Tibial nerve (tissue), 4 donors: ENCODE results near the gene TNNC1. TPM values are rescaled to one million over a fixed set of nuclear protein-coding genes. Genes with fewer than 3 reads are reported as not detected.
A peak's percentile ranks its signal among the peaks of the same experiment; 100 is the strongest.

ENCODE experiments used
- DNase-seq, 2 donors: peaks; one replicate each; pipeline ENCODE4 v3.0.0-alpha.2; 2019; ENCODE audit warnings: low spot score in 2 of 2
- H3K27ac ChIP-seq, 4 donors: fragments of 200-600 bp; sonication (generic) in 3 of 4; one replicate each; pipeline ENCODE4 v1.5.1; 2017 to 2019; ENCODE audit warnings: mild to moderate bottlenecking in 1 of 4
- H3K27me3 ChIP-seq, 2 donors: fragments of 200-600 bp; sonication (generic) in 1 of 2; one replicate each; pipeline versions ENCODE4 v1.5.1 to v1.6.0; 2017 to 2019
- H3K36me3 ChIP-seq, 3 donors: fragments of 200-600 bp; sonication (generic); one replicate each; pipeline ENCODE4 v1.5.1; 2018 to 2019
- H3K4me1 ChIP-seq, 4 donors: fragments of 200-600 bp; sonication (generic) in 3 of 4; one replicate each; pipeline ENCODE4 v1.5.1; 2017 to 2019
- H3K4me3 ChIP-seq, 4 donors: fragments of 200-600 bp; sonication (generic) in 3 of 4; one replicate each; pipeline ENCODE4 v1.5.1; 2017 to 2019; ENCODE audit warnings: mild to moderate bottlenecking in 1 of 4, moderate library complexity in 1 of 4
- H3K9me3 ChIP-seq, 4 donors: fragments of 200-600 bp; sonication (generic) in 3 of 4; one replicate each; pipeline ENCODE4 v1.5.1; 2017 to 2019
- EP300 ChIP-seq, 2 donors: sonication (generic); formaldehyde crosslinking; IDR thresholded peaks; one replicate each; pipeline ENCODE4 v1.6.1; 2017; ENCODE audit warnings: antibody characterized with exemption in 2 of 2, mild to moderate bottlenecking in 1 of 2
- POLR2A ChIP-seq, 2 donors: fragments of 450-650 bp; IDR thresholded peaks; one replicate each; pipeline ENCODE4 v1.6.1; 2017; ENCODE audit warnings: antibody characterized with exemption in 2 of 2, mild to moderate bottlenecking in 2 of 2, moderate library complexity in 2 of 2
- WGBS, 2 donors: methylation state at CpG; one replicate each; pipeline ENCODE4 v1.1.5; 2018; 5-methylcytosine and 5-hydroxymethylcytosine counted together
- total RNA-seq, 4 donors: library from RNA; depleted of rRNA; stranded (reverse); fragments of >200 nt; gene quantifications; one replicate each; pipeline ENCODE4 v1.1.0, GENCODE V29; 2016
- TF ChIP-seq, protein P1 (sequence below), 5 experiments: fragments of 200-600 bp in 3 of 5; fragments of 450-650 bp in 2 of 5; sonication (generic) in 3 of 5; IDR thresholded peaks; one replicate each; pipeline ENCODE4 v1.5.1; 2016 to 2019; ENCODE audit warnings: antibody characterized with exemption in 5 of 5, mild to moderate bottlenecking in 3 of 5, moderate library complexity in 2 of 5

Gene TNNC1
- total RNA-seq, 4 donors from 2014 or later, result 235 to 624 (median 535) TPM

DNA sequence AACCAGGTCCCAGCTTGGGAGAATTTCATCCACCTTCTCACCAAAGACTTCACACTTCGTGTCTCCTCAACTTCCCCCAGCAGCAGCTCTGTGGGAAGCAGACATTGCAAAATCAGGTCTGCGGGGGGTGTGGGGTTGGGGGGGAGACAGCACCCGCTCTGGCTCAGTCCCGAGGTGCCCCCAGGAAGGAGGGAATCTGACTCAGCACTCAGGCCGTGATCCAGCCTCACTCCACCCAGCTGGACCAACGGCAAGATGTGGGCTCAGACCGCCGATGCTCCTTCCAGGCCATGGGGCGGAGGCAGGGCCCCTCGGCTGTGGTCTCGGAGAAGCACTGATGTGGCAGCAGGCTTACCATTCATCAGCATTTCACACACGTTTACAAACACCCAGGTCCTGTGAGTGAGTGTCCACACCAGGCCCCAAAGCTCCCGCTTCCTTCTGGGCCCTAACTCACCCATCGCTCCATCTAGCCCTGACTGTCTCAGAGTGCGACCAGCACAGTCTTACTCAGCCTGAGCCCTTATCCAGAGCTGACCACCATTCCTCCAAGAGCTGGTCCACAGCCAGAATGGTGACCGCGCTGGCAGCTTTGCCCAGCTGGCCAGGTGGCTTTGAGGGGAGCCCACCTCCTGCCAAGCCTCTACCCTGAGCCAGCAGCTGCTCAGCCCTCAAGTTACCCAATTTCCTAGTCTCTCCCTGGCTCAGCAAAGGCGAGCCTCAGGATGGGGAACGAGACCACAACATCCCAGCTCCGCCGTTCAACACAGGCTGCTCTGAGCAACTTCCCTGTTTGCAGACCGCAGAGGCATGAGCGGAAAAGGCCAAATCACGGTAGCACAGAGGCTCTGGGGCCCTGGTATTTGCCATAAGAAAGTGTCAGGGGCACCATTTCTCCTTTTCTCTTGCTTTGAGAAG lies 44.6 kb upstream of the TNNC1 start:
- H3K27me3 ChIP-seq, result no peaks in the 10 kb centered on the region
- peaks cover 0 to 10% (median 0%) of the 10 kb centered on the region in 3 donors for H3K36me3 ChIP-seq
- WGBS, 2 donors, result 74 to 75% methylated on average over 19 to 24 of the region's 24 CpGs
- TF ChIP-seq POLR2A (IDR thresholded peaks at IDR 0.05) (no peak), EP300 (IDR thresholded peaks at IDR 0.05) (peak in 1 of 2 donors; percentile 52)
- TF ChIP-seq, protein P1, sequence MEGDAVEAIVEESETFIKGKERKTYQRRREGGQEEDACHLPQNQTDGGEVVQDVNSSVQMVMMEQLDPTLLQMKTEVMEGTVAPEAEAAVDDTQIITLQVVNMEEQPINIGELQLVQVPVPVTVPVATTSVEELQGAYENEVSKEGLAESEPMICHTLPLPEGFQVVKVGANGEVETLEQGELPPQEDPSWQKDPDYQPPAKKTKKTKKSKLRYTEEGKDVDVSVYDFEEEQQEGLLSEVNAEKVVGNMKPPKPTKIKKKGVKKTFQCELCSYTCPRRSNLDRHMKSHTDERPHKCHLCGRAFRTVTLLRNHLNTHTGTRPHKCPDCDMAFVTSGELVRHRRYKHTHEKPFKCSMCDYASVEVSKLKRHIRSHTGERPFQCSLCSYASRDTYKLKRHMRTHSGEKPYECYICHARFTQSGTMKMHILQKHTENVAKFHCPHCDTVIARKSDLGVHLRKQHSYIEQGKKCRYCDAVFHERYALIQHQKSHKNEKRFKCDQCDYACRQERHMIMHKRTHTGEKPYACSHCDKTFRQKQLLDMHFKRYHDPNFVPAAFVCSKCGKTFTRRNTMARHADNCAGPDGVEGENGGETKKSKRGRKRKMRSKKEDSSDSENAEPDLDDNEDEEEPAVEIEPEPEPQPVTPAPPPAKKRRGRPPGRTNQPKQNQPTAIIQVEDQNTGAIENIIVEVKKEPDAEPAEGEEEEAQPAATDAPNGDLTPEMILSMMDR (IDR thresholded peaks at IDR 0.05), result no peak
- H3K4me3 ChIP-seq, result peak overlapping the region in 1 of 4 donors; percentile 44
- peak overlapping the region in 1 of 4 donors; percentile 62 for H3K27ac ChIP-seq
- H3K9me3 ChIP-seq, result no peaks in the 10 kb centered on the region
- DNase-seq, result peak in 1 of 2 donors; percentile 52
- H3K4me1 ChIP-seq, result peaks cover 0 to 52% (median 8%) of the 10 kb centered on the region in 4 donors

- 49 to 59% methylated on average over 13 to 15 of the region's 16 CpGs for WGBS, 2 donors
- H3K27me3 ChIP-seq, result no peaks in the 10 kb centered on the region
- H3K4me3 ChIP-seq, result peak overlapping the region; percentile 14 to 44 (median 28)
- H3K36me3 ChIP-seq, result peaks cover 0 to 35% (median 11%) of the 10 kb centered on the region in 3 donors
- peak in 1 of 2 donors; percentile 45 for TF ChIP-seq EP300 (IDR thresholded peaks at IDR 0.05)
- TF ChIP-seq, protein P1 (IDR thresholded peaks at IDR 0.05), result no peak
- peaks cover 0 to 76% (median 18%) of the 10 kb centered on the region in 4 donors for H3K4me1 ChIP-seq
- H3K9me3 ChIP-seq, result no peaks in the 10 kb centered on the region
- H3K27ac ChIP-seq, result peak overlapping the region in 3 of 4 donors; percentile 58 to 71 (median 71)
- peak in 1 of 2 donors; percentile 46 for DNase-seq
These were observed 42.1 kb upstream of the TNNC1 start for GRCh38 chr3:52495777-52496602.

DNA sequence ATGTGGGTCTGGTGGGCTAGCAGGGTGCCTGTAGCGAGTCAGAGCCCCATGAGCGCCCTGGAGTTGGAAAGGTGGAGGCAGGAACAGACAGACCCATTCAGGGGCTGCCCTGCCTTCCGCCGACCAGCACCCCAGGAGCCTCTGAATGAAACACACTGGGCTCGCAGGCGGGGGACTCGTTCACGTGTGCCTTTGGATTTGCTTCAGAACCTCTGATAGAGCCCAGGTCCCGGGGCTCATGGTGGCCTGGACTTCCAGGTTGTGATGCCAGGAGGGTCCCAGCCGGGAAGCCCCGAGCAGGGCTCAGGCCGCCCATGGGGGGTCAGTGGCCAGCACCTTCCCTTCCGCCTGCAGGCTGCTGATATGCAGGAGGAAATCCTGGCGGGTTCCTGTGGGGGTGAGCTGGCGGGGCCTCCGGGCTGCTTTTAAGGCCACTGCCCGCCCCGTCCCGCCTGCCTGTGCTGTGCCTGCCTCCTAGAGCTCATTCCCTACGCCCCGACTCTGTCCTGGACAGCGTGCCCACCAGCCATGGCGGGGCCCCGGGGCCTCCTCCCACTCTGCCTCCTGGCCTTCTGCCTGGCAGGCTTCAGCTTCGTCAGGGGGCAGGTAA lies 41.1 kb upstream of the TNNC1 start, which contains the start of gene STAB1:
Gene STAB1 (plus strand): TSS at position 453 of the 610 bp plus-strand sequence. CDS start 76 bp downstream, at position 529.
- peak in 1 of 2 donors; percentile 50 for TF ChIP-seq EP300 (IDR thresholded peaks at IDR 0.05)
- TF ChIP-seq, protein P1 (IDR thresholded peaks at IDR 0.05), result no peak
- no peak for TF ChIP-seq POLR2A (IDR thresholded peaks at IDR 0.05)
- 36 to 47% methylated on average over 13 to 22 of the region's 25 CpGs for WGBS, 2 donors
- H3K27me3 ChIP-seq, result no peaks in the 10 kb centered on the region
- peak within 1 kb of the TSS in 3 of 4 donors; percentile 58 to 71 (median 71) for H3K27ac ChIP-seq
- peaks cover 0 to 45% (median 21%) of the 10 kb centered on the region in 3 donors for H3K36me3 ChIP-seq
- H3K9me3 ChIP-seq, result no peaks in the 10 kb centered on the region
- H3K4me3 ChIP-seq, result peak within 1 kb of the TSS; percentile 14 to 44 (median 28)
- DNase-seq, result no peak
- H3K4me1 ChIP-seq, result peaks cover 0 to 86% (median 18%) of the 10 kb centered on the region in 4 donors

- whole genome bisulfite sequencing, 2 donors, result 67 to 80% methylated on average over 7 of the region's 7 CpGs
- H3K4me3 ChIP-seq, result peak overlapping the region in 1 of 4 donors; percentile 44
- no peaks in the 10 kb centered on the region for H3K9me3 ChIP-seq
- peak overlapping the region in 3 of 4 donors; percentile 58 to 71 (median 71) for H3K27ac ChIP-seq
- H3K36me3 ChIP-seq, result peaks cover 1 to 50% (median 26%) of the 10 kb centered on the region in 3 donors
- no peak for DNase-seq
- H3K4me1 ChIP-seq, result peaks cover 0 to 91% (median 18%) of the 10 kb centered on the region in 4 donors
- H3K27me3 ChIP-seq, result no peaks in the 10 kb centered on the region
- TF ChIP-seq POLR2A (IDR thresholded peaks at IDR 0.05) (no peak), EP300 (IDR thresholded peaks at IDR 0.05) (no peak)
- TF ChIP-seq, protein P1 (IDR thresholded peaks at IDR 0.05), result no peak
These were observed 40.6 kb upstream of the TNNC1 start for GRCh38 chr3:52494445-52494844.
